Spleen (tissue), 11 donors: Measurements from ENCODE around the gene CALN1. TPM values are rescaled to one million over a fixed set of nuclear protein-coding genes. Genes with fewer than 3 reads are reported as not detected.

Experiments
- DNase-seq: peaks from one replicate; pipeline ENCODE4 v3.0.0-alpha.2; 2020
- H3K27ac ChIP-seq, 8 donors: fragments of 200-600 bp; sonication (generic) in 7 of 8; 1 replicate in 4 of 8; 2 replicates in 4 of 8; pipeline versions ENCODE4 v1.5.0 to v1.8.0; 2016 to 2021; ENCODE audit warnings: inconsistent platforms in 4 of 8, mild to moderate bottlenecking in 4 of 8, moderate library complexity in 1 of 8
- H3K27me3 ChIP-seq, 7 donors: fragments of 200-600 bp; sonication (generic) in 6 of 7; replicated peaks in 1 of 7; 1 replicate in 4 of 7; 2 replicates in 3 of 7; pipeline versions ENCODE4 v1.5.0 to v1.8.0; 2016 to 2021; ENCODE audit warnings: inconsistent platforms in 3 of 7, mild to moderate bottlenecking in 1 of 7
- H3K36me3 ChIP-seq, 6 donors: fragments of 200-600 bp; sonication (generic) in 5 of 6; 1 replicate in 4 of 6; 2 replicates in 2 of 6; pipeline versions ENCODE4 v1.5.0 to v1.8.0; 2016 to 2021; ENCODE audit warnings: inconsistent platforms in 2 of 6
- H3K4me1 ChIP-seq, 6 donors: fragments of 200-600 bp; sonication (generic) in 5 of 6; 1 replicate in 3 of 6; 2 replicates in 3 of 6; pipeline versions ENCODE4 v1.5.0 to v1.8.0; 2016 to 2021; ENCODE audit warnings: inconsistent platforms in 3 of 6
- H3K4me3 ChIP-seq, 8 donors: fragments of 200-600 bp; sonication (generic) in 7 of 8; 1 replicate in 4 of 8; 2 replicates in 4 of 8; pipeline versions ENCODE4 v1.5.0 to v1.8.0; 2016 to 2021; ENCODE audit warnings: inconsistent platforms in 4 of 8, mild to moderate bottlenecking in 4 of 8, moderate library complexity in 2 of 8
- H3K9me3 ChIP-seq, 8 donors: fragments of 200-600 bp; sonication (generic) in 7 of 8; 1 replicate in 4 of 8; 2 replicates in 4 of 8; pipeline versions ENCODE4 v1.5.0 to v1.8.0; 2016 to 2021; ENCODE audit warnings: inconsistent platforms in 4 of 8
- CTCF ChIP-seq, 11 experiments: fragments of 200-600 bp in 7 of 11; fragments of 450-650 bp in 4 of 11; sonication (generic) in 4 of 11; IDR thresholded peaks in 8 of 11; conservative IDR thresholded peaks in 3 of 11; 1 replicate in 7 of 11; 2 replicates in 4 of 11; pipeline versions ENCODE4 v1.4.0 to v1.8.0; 2016 to 2021; ENCODE audit warnings: antibody characterized with exemption in 11 of 11, inconsistent platforms in 4 of 11, mild to moderate bottlenecking in 1 of 11
- POLR2A ChIP-seq, 3 donors: fragments of 450-650 bp; IDR thresholded peaks; one replicate each; pipeline ENCODE4 v1.5.1; 2017; ENCODE audit warnings: antibody characterized with exemption in 3 of 3, mild to moderate bottlenecking in 1 of 3
- POLR2AphosphoS5 ChIP-seq, 3 donors: sonication (generic); formaldehyde crosslinking; IDR thresholded peaks; one replicate each; pipeline ENCODE4 v1.5.1; 2017; ENCODE audit warnings: antibody characterized with exemption in 3 of 3
- WGBS, 5 donors: extraction: QIAGEN DNeasy Blood & Tissue Kit in 3 of 5; methylation state at CpG; one replicate each; pipeline versions ENCODE4 v1.1.5 to v1.1.7; 2013 to 2018; 5-methylcytosine and 5-hydroxymethylcytosine counted together
- intact Hi-C: fragments of 100-400 bp; cut with DNase I; formaldehyde crosslinking; loops from one replicate; pipeline ENCODE4 v1.15.0; 2023; ENCODE audit warnings: low total_unique reads
- polyA plus RNA-seq, 3 donors: library from polyadenylated mRNA; stranded (reverse); fragments of 200-250 nt; gene quantifications; one replicate each; pipeline ENCODE4 v1.2.1, GENCODE V29; 2013
- small RNA-seq, 4 donors: library from RNA; depleted of rRNA; stranded (forward); fragments of <200 nt; gene quantifications; one replicate each; pipeline ENCODE3, GENCODE V24; 2016
- total RNA-seq, 7 donors: library from RNA; depleted of rRNA in 3 of 7; stranded (reverse); fragments of >200 nt in 3 of 7; fragmentation: NEBNext Ultra II Directional in 4 of 7; extraction: Animal tissue kit (Norgen Biotek cat#: 25700) in 4 of 7; gene quantifications; one replicate each; pipeline versions ENCODE4 v1.1.0 to v1.2.1, GENCODE V29; 2016 to 2021
- donor health status: healthy with polysubstance abuse.
- donor health status: DM: no; HTN: no; CAD: no; lungs with moderate emphysema.
- donor health status: DM: no; HTN: no; CAD: no.
- donor health status: Bipolar disorder and iron deficiency.
- donor health status: healthy.
- donor health status: DM: no; HTN: no; CAD: no.
- donor health status: DM: yes; HTN: yes; CAD: no.

Gene CALN1
- total and polyA plus RNA-seq, 10 donors: under 0.01 to 0.19 (median 0.03) TPM; not detected in 7

- Histone ChIP-seq H3K9me3 (peaks cover 0 to 6% (median 2%) of the 10 kb centered on the region in 8 donors), H3K4me3 (peak overlapping the region in 1 of 8 donors; percentile 40), H3K4me1 (peaks cover 0 to 10% (median 4%) of the 10 kb centered on the region in 6 donors), H3K27me3 (peaks cover 0 to 8% (median 0%) of the 10 kb centered on the region in 7 donors), H3K27ac (no peak overlapping the region), H3K36me3 (no peaks in the 10 kb centered on the region)
- 5 to 7% (median 6%) methylated on average over 28 to 29 of the region's 29 CpGs for WGBS, 5 donors
- DNase-seq: peak; percentile 89
- TF ChIP-seq POLR2AphosphoS5 (IDR thresholded peaks at IDR 0.05) (peak in 1 of 3 donors; percentile 36), POLR2A (IDR thresholded peaks at IDR 0.05) (no peak), CTCF (IDR thresholded peaks at IDR 0.05 in 8 of 11, conservative IDR thresholded peaks at IDR 0.05 in 3 of 11) (peak; percentile 51 to 84 (median 74))
- intact Hi-C loops: no loop called here
Observed at GRCh38 chr7:71733107-71733870, 678.8 kb downstream of the CALN1 start.

- no peak for TF ChIP-seq POLR2A (IDR thresholded peaks at IDR 0.05)
- H3K36me3 ChIP-seq: no peaks in the 10 kb centered on the region
- intact Hi-C loops: no loop called here
- no peak for DNase-seq
- peaks cover 0 to 10% (median 4%) of the 10 kb centered on the region in 6 donors for H3K4me1 ChIP-seq
- H3K27ac ChIP-seq: no peak overlapping the region
- H3K4me3 ChIP-seq: no peak overlapping the region
- 91 to 97% (median 93%) methylated on average over 9 of the region's 9 CpGs for WGBS, 5 donors
- H3K9me3 ChIP-seq: peaks cover 0 to 6% (median 2%) of the 10 kb centered on the region in 8 donors
- peaks cover 0 to 8% (median 0%) of the 10 kb centered on the region in 7 donors for H3K27me3 ChIP-seq
Observed at GRCh38 chr7:71731740-71732139, 680.4 kb downstream of the CALN1 start.

Small RNA genes lying within 50 kb of the gene (small RNA-seq; reads per million reads assigned to genes)
- 0 reads per million in 4 donors for gene AC005011.1
- 0 to 0.41 (median 0.03) reads per million in 4 donors for gene RNA5SP232
